ENCODE measurements around the gene TSHZ1.

TSHZ1 gene

DNA sequence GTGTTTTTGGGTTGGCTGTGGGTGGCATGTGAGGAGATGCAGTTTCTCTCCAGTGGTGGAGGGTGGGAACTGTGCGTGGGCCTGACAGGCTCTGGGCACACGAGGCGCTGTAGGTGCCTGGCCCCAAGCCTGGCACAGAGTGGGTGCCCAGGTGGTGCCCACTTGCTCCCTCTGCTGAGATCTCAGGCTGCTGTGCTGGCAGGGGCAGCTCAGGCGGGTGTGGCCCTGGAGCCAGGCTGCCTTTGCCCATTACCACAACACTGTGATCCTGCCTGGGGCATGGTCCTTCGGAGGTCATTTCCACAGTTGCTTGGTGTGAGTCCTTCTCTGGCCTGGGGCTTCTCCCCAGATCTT, 20.4 kb downstream of the TSHZ1 start:
- H3K36me3 ChIP-seq (ENCODE audit: control insufficient read depth in 2 of 2, insufficient read depth in 2 of 2, low read length in 2 of 2) = peaks cover 0 to 2% of the 10 kb centered on the region in 2 donors
- H3K27ac ChIP-seq (ENCODE audit: low read depth in 2 of 2, low read length in 2 of 2) = no peak overlapping the region
- peaks cover 13 to 19% of the 10 kb centered on the region in 2 donors for H3K4me1 ChIP-seq (ENCODE audit: control insufficient read depth in 2 of 2, insufficient read depth in 2 of 2, low read length in 2 of 2)
- no peak overlapping the region for H3K4me3 ChIP-seq (ENCODE audit: low read length in 2 of 2)
- H3K9me3 ChIP-seq (ENCODE audit: control insufficient read depth in 2 of 2, low read length in 2 of 2) = no peaks in the 10 kb centered on the region
- no peak overlapping the region for H3K9ac ChIP-seq (ENCODE audit: low read depth in 1 of 2, low read length in 2 of 2)
- no peaks in the 10 kb centered on the region for H3K27me3 ChIP-seq (ENCODE audit: control insufficient read depth in 2 of 2, insufficient read depth in 2 of 2, low read length in 2 of 2)

DNA sequence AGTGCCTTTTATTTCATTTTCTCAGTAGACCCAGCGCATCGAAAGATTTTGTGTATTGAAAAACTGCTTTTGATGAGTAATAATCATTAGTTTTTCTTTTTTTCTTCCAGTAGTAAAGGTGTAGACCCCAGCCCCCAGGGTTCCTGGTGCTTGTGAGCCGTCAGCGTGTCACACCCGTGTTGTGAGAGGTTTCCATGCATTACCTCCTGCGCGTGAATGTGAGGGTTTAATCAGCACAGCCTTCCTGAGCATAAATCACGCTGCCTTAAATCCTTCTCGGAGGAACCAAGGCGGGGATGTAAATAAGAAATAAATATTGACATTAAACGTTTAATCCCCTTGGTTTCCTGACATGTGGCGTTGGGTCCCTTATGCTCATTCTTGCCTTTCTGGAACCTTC, 24.3 kb downstream of the TSHZ1 start:
- Histone ChIP-seq H3K36me3 (ENCODE audit: control insufficient read depth in 2 of 2, insufficient read depth in 2 of 2, low read length in 2 of 2) (no peaks in the 10 kb centered on the region), H3K4me3 (ENCODE audit: low read length in 2 of 2) (no peak overlapping the region), H3K27me3 (ENCODE audit: control insufficient read depth in 2 of 2, insufficient read depth in 2 of 2, low read length in 2 of 2) (no peaks in the 10 kb centered on the region), H3K9ac (ENCODE audit: low read depth in 1 of 2, low read length in 2 of 2) (no peak overlapping the region), H3K4me1 (ENCODE audit: control insufficient read depth in 2 of 2, insufficient read depth in 2 of 2, low read length in 2 of 2) (peaks cover 0 to 7% of the 10 kb centered on the region in 2 donors), H3K9me3 (ENCODE audit: control insufficient read depth in 2 of 2, low read length in 2 of 2) (no peaks in the 10 kb centered on the region), H3K27ac (ENCODE audit: low read depth in 2 of 2, low read length in 2 of 2) (no peak overlapping the region)

DNA sequence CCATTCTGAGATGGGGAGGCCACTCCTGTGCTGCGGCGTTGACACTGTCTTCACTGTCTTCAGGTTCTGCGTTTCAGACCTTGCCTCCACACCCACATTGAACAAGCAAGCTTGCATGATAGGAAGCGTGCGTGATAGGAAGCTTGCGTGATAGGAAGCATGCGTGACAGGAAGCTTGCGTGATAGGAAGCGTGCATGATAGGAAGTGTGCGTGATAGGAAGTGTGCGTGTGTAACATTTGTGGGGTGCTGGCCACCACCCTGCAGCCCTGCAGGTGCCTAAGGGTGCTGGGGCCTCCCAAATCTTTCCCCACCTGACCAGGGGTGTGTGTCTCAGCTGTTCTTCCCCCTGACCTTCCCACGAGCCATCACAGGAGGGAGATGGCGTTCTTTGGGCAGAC, 25.3 kb downstream of the TSHZ1 start:
- no peak overlapping the region for H3K4me3 ChIP-seq (ENCODE audit: low read length in 2 of 2)
- peaks cover 0 to 4% of the 10 kb centered on the region in 2 donors for H3K4me1 ChIP-seq (ENCODE audit: control insufficient read depth in 2 of 2, insufficient read depth in 2 of 2, low read length in 2 of 2)
- H3K27ac ChIP-seq (ENCODE audit: low read depth in 2 of 2, low read length in 2 of 2) = no peak overlapping the region
- H3K27me3 ChIP-seq (ENCODE audit: control insufficient read depth in 2 of 2, insufficient read depth in 2 of 2, low read length in 2 of 2) = no peaks in the 10 kb centered on the region
- peaks cover 0 to under 1% of the 10 kb centered on the region in 2 donors for H3K36me3 ChIP-seq (ENCODE audit: control insufficient read depth in 2 of 2, insufficient read depth in 2 of 2, low read length in 2 of 2)
- no peak overlapping the region for H3K9ac ChIP-seq (ENCODE audit: low read depth in 1 of 2, low read length in 2 of 2)
- no peaks in the 10 kb centered on the region for H3K9me3 ChIP-seq (ENCODE audit: control insufficient read depth in 2 of 2, low read length in 2 of 2)

DNA sequence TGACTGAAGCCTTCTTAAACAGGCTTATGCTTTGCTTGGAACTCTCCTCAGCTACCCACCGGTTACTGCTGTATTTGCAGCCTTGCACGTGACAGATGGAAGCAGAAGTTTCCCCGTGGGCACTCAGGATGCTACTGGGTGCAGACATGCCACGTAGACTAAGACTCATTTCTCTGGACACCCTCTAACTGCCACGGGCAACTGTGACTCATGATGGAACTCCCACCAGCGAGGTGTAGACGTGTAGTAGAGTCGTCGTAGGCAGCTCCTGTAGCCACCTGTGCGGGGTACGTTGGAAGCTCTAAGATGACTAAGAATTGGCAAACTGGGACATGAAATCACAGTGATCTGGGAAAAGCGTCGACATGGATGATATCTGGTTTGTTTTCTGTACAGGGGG, 27.5 kb downstream of the TSHZ1 start:
- Histone ChIP-seq H3K4me1 (ENCODE audit: control insufficient read depth in 2 of 2, insufficient read depth in 2 of 2, low read length in 2 of 2) (no peaks in the 10 kb centered on the region), H3K9ac (ENCODE audit: low read depth in 1 of 2, low read length in 2 of 2) (no peak overlapping the region), H3K36me3 (ENCODE audit: control insufficient read depth in 2 of 2, insufficient read depth in 2 of 2, low read length in 2 of 2) (peaks cover 0 to 3% of the 10 kb centered on the region in 2 donors), H3K27ac (ENCODE audit: low read depth in 2 of 2, low read length in 2 of 2) (no peak overlapping the region), H3K4me3 (ENCODE audit: low read length in 2 of 2) (no peak overlapping the region), H3K9me3 (ENCODE audit: control insufficient read depth in 2 of 2, low read length in 2 of 2) (no peaks in the 10 kb centered on the region), H3K27me3 (ENCODE audit: control insufficient read depth in 2 of 2, insufficient read depth in 2 of 2, low read length in 2 of 2) (no peaks in the 10 kb centered on the region)

DNA sequence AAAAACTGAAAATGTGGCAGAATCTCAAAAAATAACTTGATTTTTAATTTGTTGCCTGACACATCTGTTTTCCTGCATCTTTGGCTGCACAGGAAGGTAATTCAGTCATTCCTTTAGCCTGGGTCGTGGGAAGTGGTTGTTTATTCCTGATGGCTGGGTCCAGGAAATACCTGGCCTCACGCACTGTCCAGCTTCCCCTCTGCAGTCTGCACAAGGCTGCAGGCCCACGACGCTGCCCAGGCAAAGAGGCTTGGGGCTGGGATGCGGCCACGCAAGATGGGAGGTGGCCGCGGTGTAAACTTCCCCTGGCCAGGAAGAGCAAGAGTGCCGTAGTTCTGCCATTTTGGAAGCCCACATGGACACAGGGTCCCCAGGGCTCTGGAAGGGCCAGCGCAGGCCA, 28.2 kb downstream of the TSHZ1 start:
- no peaks in the 10 kb centered on the region for H3K9me3 ChIP-seq (ENCODE audit: control insufficient read depth in 2 of 2, low read length in 2 of 2)
- H3K27me3 ChIP-seq (ENCODE audit: control insufficient read depth in 2 of 2, insufficient read depth in 2 of 2, low read length in 2 of 2) = no peaks in the 10 kb centered on the region
- H3K4me1 ChIP-seq (ENCODE audit: control insufficient read depth in 2 of 2, insufficient read depth in 2 of 2, low read length in 2 of 2) = no peaks in the 10 kb centered on the region
- H3K27ac ChIP-seq (ENCODE audit: low read depth in 2 of 2, low read length in 2 of 2) = no peak overlapping the region
- no peak overlapping the region for H3K4me3 ChIP-seq (ENCODE audit: low read length in 2 of 2)
- H3K36me3 ChIP-seq (ENCODE audit: control insufficient read depth in 2 of 2, insufficient read depth in 2 of 2, low read length in 2 of 2) = peaks cover 0 to 3% of the 10 kb centered on the region in 2 donors
- no peak overlapping the region for H3K9ac ChIP-seq (ENCODE audit: low read depth in 1 of 2, low read length in 2 of 2)

DNA sequence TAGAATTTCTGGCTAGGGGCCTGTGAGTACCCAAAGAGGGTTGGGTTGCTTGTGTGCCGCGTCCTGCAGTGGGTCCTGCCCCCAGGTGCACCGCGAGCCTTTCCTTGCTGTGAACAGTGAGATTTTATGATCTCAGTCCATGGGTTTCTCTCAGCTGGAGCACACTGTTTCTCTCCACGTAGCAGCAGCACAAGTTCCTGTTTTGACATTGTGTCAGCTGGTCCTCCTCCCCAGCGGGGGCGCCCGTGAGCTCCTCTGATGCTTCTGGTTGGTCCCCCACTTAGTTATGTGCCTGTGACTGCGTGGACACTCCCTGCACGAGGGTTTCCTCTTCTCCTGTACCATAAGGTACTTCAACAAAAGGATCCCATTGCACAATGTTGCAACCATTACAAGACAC, 29.8 kb downstream of the TSHZ1 start:
- Histone ChIP-seq H3K4me3 (ENCODE audit: low read length in 2 of 2) (no peak overlapping the region), H3K9ac (ENCODE audit: low read depth in 1 of 2, low read length in 2 of 2) (no peak overlapping the region), H3K9me3 (ENCODE audit: control insufficient read depth in 2 of 2, low read length in 2 of 2) (no peaks in the 10 kb centered on the region), H3K36me3 (ENCODE audit: control insufficient read depth in 2 of 2, insufficient read depth in 2 of 2, low read length in 2 of 2) (peaks cover 0 to 3% of the 10 kb centered on the region in 2 donors), H3K4me1 (ENCODE audit: control insufficient read depth in 2 of 2, insufficient read depth in 2 of 2, low read length in 2 of 2) (no peaks in the 10 kb centered on the region), H3K27ac (ENCODE audit: low read depth in 2 of 2, low read length in 2 of 2) (no peak overlapping the region), H3K27me3 (ENCODE audit: control insufficient read depth in 2 of 2, insufficient read depth in 2 of 2, low read length in 2 of 2) (no peaks in the 10 kb centered on the region)

DNA sequence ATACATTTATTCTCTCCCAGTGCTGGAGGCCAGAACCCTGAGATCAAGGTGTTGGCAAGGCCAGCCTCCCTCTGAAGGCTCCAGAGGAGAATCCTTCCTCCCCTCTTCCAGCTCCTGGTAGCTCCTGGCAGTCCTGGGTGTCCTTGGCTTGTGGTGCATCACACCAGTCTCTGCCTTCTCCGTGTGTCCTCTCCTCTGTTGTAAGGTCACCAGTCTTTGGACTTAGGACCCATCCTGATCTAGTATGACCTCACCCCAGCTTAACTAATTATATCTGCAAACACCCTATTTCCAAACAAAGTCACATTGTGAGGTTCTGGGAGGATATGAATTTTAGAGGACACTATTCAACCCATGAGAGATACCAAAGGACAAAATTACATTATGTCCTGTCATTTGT, 31.1 kb downstream of the TSHZ1 start:
- Histone ChIP-seq H3K36me3 (ENCODE audit: control insufficient read depth in 2 of 2, insufficient read depth in 2 of 2, low read length in 2 of 2) (peaks cover 0 to 3% of the 10 kb centered on the region in 2 donors), H3K9me3 (ENCODE audit: control insufficient read depth in 2 of 2, low read length in 2 of 2) (no peaks in the 10 kb centered on the region), H3K9ac (ENCODE audit: low read depth in 1 of 2, low read length in 2 of 2) (no peak overlapping the region), H3K4me3 (ENCODE audit: low read length in 2 of 2) (no peak overlapping the region), H3K27ac (ENCODE audit: low read depth in 2 of 2, low read length in 2 of 2) (no peak overlapping the region), H3K27me3 (ENCODE audit: control insufficient read depth in 2 of 2, insufficient read depth in 2 of 2, low read length in 2 of 2) (no peaks in the 10 kb centered on the region), H3K4me1 (ENCODE audit: control insufficient read depth in 2 of 2, insufficient read depth in 2 of 2, low read length in 2 of 2) (peaks cover 0 to 2% of the 10 kb centered on the region in 2 donors)

DNA sequence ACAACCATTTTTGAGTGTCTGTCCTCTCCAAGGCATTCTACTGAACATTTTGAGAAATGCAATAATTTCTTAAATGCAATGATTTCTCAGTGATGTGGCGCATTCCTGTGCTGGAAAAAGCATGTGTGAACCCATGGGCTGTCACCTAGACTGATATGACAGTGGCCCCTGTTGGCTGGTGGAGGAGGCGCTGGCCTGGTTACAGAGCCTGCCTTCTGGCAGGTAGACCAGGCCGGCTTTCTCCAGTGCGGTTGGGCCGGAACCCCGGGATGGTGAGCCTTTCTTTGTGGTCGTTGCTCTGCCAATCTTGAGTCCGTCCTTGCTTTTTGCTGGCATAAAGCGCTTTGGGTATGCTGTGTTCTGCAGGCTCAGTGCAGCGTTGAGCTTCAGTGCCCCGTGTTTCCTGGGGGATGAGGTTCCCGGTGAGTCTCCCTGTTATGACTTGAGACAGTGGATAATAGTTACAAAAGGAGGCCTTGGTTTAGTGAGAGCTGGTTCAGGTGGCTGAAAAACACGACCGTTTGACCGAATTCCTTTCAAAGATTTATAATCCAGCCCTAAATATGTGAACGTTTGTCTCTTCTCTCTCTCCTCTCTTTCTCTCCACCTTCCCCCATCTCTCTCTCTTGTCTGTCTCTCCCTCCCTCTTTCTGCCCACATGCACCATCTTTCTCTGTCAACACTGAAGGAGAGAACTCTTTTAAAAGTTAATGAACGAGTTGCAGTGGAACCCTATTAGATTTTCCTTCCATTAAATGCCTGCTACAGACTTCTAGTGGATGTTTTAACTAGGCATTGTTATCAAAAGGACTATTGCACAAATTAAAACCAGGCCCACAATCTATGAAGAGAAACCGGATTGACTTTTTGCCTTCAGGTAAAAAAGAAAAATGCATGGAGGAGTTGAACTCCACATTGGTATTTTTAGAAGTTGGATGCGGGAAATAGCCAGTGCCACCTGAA, 34.0 kb downstream of the TSHZ1 start:
- Histone ChIP-seq H3K27me3 (ENCODE audit: control insufficient read depth in 2 of 2, insufficient read depth in 2 of 2, low read length in 2 of 2) (no peaks in the 10 kb centered on the region), H3K9ac (ENCODE audit: low read depth in 1 of 2, low read length in 2 of 2) (no peak overlapping the region), H3K36me3 (ENCODE audit: control insufficient read depth in 2 of 2, insufficient read depth in 2 of 2, low read length in 2 of 2) (peaks cover 0 to 3% of the 10 kb centered on the region in 2 donors), H3K9me3 (ENCODE audit: control insufficient read depth in 2 of 2, low read length in 2 of 2) (no peaks in the 10 kb centered on the region), H3K27ac (ENCODE audit: low read depth in 2 of 2, low read length in 2 of 2) (no peak overlapping the region), H3K4me1 (ENCODE audit: control insufficient read depth in 2 of 2, insufficient read depth in 2 of 2, low read length in 2 of 2) (peaks cover 15% of the 10 kb centered on the region in 2 donors), H3K4me3 (ENCODE audit: low read length in 2 of 2) (no peak overlapping the region)

DNA sequence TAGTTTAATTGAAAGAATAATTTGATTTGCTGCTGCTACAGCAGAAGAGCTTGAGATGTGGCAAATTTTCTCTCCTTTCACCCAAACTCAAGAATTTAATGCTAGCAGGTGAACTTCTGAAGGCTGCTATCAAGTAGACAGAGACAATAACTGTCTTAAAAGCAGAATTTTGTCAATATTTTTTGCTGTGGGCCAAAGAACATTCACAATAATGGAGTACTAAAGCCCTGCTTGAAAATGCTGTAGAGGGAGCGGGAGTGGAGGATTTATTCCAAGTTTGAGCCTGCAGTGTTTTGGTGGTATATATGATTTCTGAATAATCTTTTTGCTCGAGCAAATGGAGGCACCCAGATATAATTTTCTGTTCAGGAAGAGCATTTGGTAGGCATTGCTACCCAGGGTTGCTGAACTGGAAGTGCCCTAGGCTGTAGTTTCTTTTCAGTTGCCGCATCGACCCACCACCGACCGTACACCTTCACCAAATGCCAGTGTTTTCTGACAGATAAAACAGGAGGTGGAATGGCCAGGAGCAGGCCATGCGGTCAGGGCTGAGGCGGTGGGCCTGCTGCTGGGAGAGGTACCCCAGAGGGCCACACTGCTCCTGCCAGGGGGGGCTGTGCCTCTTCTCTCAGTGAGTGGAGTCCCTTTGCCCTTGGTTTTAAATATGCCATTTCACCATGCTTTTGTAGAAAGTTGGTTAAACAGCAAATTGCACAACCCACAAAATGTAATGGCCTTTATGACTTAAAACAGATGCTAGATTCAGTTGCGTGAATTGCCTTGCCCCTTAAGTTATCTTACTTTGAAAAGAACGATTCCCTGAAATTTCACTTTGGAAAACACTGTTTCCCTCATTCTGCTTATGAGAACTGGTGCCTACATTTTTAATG, 36.4 kb downstream of the TSHZ1 start:
- Histone ChIP-seq H3K9me3 (ENCODE audit: control insufficient read depth in 2 of 2, low read length in 2 of 2) (no peaks in the 10 kb centered on the region), H3K4me1 (ENCODE audit: control insufficient read depth in 2 of 2, insufficient read depth in 2 of 2, low read length in 2 of 2) (peaks cover 15% of the 10 kb centered on the region in 2 donors), H3K27ac (ENCODE audit: low read depth in 2 of 2, low read length in 2 of 2) (peak overlapping the region; percentile 57 to 69), H3K9ac (ENCODE audit: low read depth in 1 of 2, low read length in 2 of 2) (peak overlapping the region; percentile 61 to 65), H3K4me3 (ENCODE audit: low read length in 2 of 2) (peak overlapping the region; percentile 68 to 80), H3K36me3 (ENCODE audit: control insufficient read depth in 2 of 2, insufficient read depth in 2 of 2, low read length in 2 of 2) (no peaks in the 10 kb centered on the region), H3K27me3 (ENCODE audit: control insufficient read depth in 2 of 2, insufficient read depth in 2 of 2, low read length in 2 of 2) (no peaks in the 10 kb centered on the region)
